Right atrium auricular region (tissue), 2 donors: ENCODE measurements around the gene ZNF286A. TPM values are rescaled to one million over a fixed set of nuclear protein-coding genes. Genes with fewer than 3 reads are reported as not detected.
A peak's percentile ranks its signal among the peaks of the same experiment; 100 is the strongest.

ENCODE experiments used
- DNase-seq: peaks from one replicate; pipeline ENCODE4 v3.0.0-alpha.2; 2019; ENCODE audit warnings: low spot score
- H3K27ac ChIP-seq, 2 donors: fragments of 200-600 bp; sonication (generic); 1 replicate in 1 of 2; 2 replicates in 1 of 2; pipeline ENCODE4 v1.5.1; 2016 to 2019
- H3K27me3 ChIP-seq, 2 donors: fragments of 200-600 bp; sonication (generic); one replicate each; pipeline versions ENCODE4 v1.5.1 to v1.6.0; 2017 to 2019
- H3K36me3 ChIP-seq: fragments of 200-600 bp; sonication (generic); one replicate; pipeline ENCODE4 v1.5.1; 2016
- H3K4me1 ChIP-seq, 2 donors: fragments of 200-600 bp; sonication (generic); one replicate each; pipeline versions ENCODE4 v1.5.1 to v1.6.0; 2017 to 2019
- H3K4me3 ChIP-seq, 2 donors: fragments of 200-600 bp; sonication (generic); 1 replicate in 1 of 2; 2 replicates in 1 of 2; pipeline ENCODE4 v1.5.1; 2017 to 2019; ENCODE audit warnings: mild to moderate bottlenecking in 1 of 2, moderate library complexity in 1 of 2
- H3K9me3 ChIP-seq, 2 donors: fragments of 200-600 bp; sonication (generic); one replicate each; pipeline ENCODE4 v1.5.1; 2019
- total RNA-seq, 2 donors: library from RNA; depleted of rRNA; stranded (reverse); fragments of >200 nt; gene quantifications; one replicate each; pipeline ENCODE4 v1.1.0, GENCODE V29; 2016
- TF ChIP-seq, protein P1 (sequence below), 2 donors: fragments of 200-600 bp; sonication (generic); IDR thresholded peaks; one replicate each; pipeline ENCODE4 v1.5.1; 2019; ENCODE audit warnings: antibody characterized with exemption in 2 of 2

Gene ZNF286A
- total RNA-seq, 2 donors from 2014 or later = 20.1 to 26.1 TPM

DNA sequence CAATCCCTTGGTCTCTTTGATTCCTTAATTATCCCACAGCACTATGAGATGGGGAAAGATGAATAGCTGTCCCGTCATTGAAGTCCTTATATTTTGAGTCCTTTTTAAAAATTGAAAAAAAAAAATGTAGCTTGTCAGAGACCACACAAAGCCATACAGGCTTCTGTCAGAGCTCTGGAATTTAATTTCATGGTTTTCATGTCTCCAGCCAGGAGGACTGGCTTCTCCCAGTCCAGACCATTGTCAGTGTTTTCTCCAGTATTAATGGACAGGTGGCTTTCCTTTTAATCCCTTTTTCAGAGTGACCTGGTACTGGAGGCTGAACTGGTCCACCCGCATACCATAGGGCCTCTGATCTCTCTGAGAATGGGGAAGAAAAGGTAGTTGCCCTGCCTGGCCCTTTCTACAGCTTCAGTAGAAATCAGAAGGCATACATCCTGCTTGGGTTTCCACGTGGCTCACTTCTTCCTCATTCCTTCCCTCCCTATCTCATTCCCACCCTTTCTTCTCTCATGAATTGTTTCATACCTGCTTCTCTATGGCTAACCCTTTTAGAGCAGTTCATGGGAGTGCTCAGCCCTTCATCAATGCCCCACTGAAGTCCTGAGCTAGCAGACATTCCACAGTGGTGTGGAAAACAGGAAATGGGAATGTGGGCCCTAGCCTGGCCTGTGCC is 44.5 kb upstream of the ZNF286A start:
- H3K4me3 ChIP-seq = no peak overlapping the region
- no peaks in the 10 kb centered on the region for H3K9me3 ChIP-seq
- TF ChIP-seq, protein P1, sequence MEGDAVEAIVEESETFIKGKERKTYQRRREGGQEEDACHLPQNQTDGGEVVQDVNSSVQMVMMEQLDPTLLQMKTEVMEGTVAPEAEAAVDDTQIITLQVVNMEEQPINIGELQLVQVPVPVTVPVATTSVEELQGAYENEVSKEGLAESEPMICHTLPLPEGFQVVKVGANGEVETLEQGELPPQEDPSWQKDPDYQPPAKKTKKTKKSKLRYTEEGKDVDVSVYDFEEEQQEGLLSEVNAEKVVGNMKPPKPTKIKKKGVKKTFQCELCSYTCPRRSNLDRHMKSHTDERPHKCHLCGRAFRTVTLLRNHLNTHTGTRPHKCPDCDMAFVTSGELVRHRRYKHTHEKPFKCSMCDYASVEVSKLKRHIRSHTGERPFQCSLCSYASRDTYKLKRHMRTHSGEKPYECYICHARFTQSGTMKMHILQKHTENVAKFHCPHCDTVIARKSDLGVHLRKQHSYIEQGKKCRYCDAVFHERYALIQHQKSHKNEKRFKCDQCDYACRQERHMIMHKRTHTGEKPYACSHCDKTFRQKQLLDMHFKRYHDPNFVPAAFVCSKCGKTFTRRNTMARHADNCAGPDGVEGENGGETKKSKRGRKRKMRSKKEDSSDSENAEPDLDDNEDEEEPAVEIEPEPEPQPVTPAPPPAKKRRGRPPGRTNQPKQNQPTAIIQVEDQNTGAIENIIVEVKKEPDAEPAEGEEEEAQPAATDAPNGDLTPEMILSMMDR (IDR thresholded peaks at IDR 0.05) = no peak
- no peak for DNase-seq
- H3K27ac ChIP-seq = no peak overlapping the region
- no peaks in the 10 kb centered on the region for H3K36me3 ChIP-seq
- H3K27me3 ChIP-seq = no peaks in the 10 kb centered on the region
- H3K4me1 ChIP-seq = peaks cover 0 to 29% of the 10 kb centered on the region in 2 donors

DNA sequence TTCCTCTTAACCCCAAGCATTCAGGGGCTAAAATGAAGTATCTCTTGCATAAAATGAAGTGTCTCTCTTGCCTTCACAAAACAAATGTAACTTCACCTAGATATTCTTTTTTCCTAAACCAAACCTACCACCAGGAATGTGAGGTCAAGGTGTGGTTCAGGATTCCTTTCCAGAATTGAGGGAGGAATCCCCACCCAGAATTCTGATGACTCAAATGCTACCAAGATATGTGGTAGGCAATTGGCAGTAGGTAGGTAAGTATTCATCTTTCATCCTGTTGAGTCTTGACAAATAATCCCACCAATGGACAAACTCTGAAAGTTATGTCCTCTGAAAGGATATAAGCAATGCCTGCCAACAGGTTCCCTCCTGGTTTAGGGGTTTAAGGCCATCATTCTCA is 41.7 kb upstream of the ZNF286A start:
- peaks cover 0 to 15% of the 10 kb centered on the region in 2 donors for H3K4me1 ChIP-seq

DNA sequence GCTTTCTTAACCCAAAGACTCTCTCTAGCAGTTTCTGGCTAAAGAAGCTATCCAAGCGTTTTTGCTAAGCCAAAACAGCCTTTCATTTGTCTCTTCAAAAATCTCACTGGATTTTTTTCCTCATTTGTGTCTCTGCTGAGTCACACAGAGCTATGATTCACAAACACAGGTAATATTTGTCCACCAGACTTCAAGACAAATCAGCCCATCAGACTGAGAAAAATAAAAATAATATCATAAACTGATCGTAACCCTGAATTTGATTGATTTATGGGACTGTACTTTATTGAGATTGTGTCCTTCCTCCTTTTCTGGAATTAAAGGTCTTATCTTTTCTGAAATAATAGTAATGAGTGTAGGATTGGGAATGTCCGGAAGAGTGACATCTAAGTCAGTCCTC is 41.3 kb upstream of the ZNF286A start:
- Histone ChIP-seq H3K4me1 (peaks cover 0 to 15% of the 10 kb centered on the region in 2 donors), H3K4me3 (no peak overlapping the region), H3K36me3 (no peaks in the 10 kb centered on the region), H3K27me3 (no peaks in the 10 kb centered on the region), H3K9me3 (no peaks in the 10 kb centered on the region), H3K27ac (no peak overlapping the region)
- no peak for DNase-seq
- TF ChIP-seq, protein P1 (IDR thresholded peaks at IDR 0.05) = no peak

More for the DNA sequence above, 41.7 kb upstream of the ZNF286A start:
- TF ChIP-seq, protein P1 (IDR thresholded peaks at IDR 0.05) = no peak
- H3K9me3 ChIP-seq = no peaks in the 10 kb centered on the region
- no peaks in the 10 kb centered on the region for H3K27me3 ChIP-seq
- H3K27ac ChIP-seq = no peak overlapping the region
- H3K4me3 ChIP-seq = no peak overlapping the region
- no peak for DNase-seq
- H3K36me3 ChIP-seq = no peaks in the 10 kb centered on the region

DNA sequence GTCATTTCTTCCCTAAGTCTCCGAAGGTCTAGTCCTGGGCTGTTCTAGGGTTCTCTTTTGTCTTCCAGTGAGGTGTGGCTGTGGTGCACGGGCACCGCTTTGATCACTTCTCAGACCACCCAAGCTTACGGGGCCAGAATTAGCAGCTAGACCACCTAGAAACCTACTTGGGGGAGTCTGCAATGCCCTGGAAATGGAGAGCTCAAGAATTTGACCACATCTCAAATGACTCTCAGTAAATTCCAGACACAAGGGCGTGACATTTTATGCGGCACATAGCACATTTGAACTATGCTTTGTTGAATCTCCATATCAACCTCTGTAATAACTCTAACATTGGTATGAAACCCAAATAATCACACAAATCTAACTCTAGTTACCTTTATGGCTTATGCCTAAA is 40.3 kb upstream of the ZNF286A start:
- no peak for DNase-seq
- H3K36me3 ChIP-seq = no peaks in the 10 kb centered on the region
- H3K27ac ChIP-seq = peak overlapping the region; percentile 42 to 60
- H3K4me3 ChIP-seq = no peak overlapping the region
- H3K27me3 ChIP-seq = no peaks in the 10 kb centered on the region
- TF ChIP-seq, protein P1 (IDR thresholded peaks at IDR 0.05) = no peak
- peaks cover 0 to 15% of the 10 kb centered on the region in 2 donors for H3K4me1 ChIP-seq
- no peaks in the 10 kb centered on the region for H3K9me3 ChIP-seq

DNA sequence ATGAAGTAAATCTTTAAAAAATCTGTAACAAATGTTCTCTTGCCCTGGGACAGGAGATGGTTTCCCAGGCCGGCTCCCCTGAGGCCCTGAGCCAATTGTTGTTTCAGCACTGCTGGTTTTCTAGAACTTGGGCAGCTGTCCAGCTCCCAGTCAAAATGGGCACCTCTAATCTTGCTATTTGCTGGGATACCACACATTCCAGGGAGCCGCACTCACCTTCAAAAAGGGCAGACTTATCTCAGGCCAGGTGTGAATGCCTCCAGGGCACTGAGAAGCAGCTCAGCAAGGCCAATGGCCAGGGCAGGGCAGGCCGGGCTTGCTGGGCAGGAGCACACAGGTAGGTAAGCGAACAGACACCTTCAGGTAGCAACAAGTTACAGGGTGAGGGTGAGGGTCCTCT is 39.9 kb upstream of the ZNF286A start:
- TF ChIP-seq, protein P1 (IDR thresholded peaks at IDR 0.05) = no peak
- no peak for DNase-seq
- peaks cover 0 to 15% of the 10 kb centered on the region in 2 donors for H3K4me1 ChIP-seq
- peak overlapping the region; percentile 54 to 60 for H3K27ac ChIP-seq
- no peak overlapping the region for H3K4me3 ChIP-seq
- H3K36me3 ChIP-seq = no peaks in the 10 kb centered on the region
- H3K27me3 ChIP-seq = no peaks in the 10 kb centered on the region
- H3K9me3 ChIP-seq = no peaks in the 10 kb centered on the region

DNA sequence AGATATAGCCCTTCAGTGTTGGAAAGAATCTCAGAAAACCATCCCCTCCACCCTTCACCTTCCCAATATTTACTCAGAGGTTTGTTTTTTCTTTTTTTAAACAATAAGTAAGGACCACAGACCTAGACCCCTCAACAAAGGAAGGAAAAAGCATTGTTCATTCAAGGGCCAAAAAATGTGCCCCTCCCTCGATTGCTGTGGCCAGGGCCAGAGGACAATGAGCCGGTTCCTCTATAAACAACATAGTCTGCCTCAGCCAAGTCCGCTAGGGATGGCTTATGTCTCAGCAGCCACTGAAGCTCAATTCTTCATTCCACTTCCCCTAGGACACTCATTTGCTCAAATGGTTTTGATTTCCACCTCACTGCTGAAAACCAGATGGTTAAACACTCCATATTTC is 39.5 kb upstream of the ZNF286A start:
- no peak for DNase-seq
- Histone ChIP-seq H3K27ac (peak overlapping the region; percentile 54 to 60), H3K36me3 (no peaks in the 10 kb centered on the region), H3K4me1 (peaks cover 0 to 15% of the 10 kb centered on the region in 2 donors), H3K9me3 (no peaks in the 10 kb centered on the region), H3K27me3 (no peaks in the 10 kb centered on the region), H3K4me3 (no peak overlapping the region)
- TF ChIP-seq, protein P1 (IDR thresholded peaks at IDR 0.05) = no peak
